HepG2 (cell line): ENCODE results near the gene RAPH1. TPM values are rescaled to one million over a fixed set of nuclear protein-coding genes. Genes with fewer than 3 reads are reported as not detected.

Experiments
- ATAC-seq: fragments of 200-7000 bp; cut with Tn5 transposase; 3 replicates; pipeline ENCODE4 v1.9.1; 2020; ENCODE audit warnings: mild to moderate bottlenecking, moderate library complexity
- BruUV-seq: library from RNA; stranded (reverse); fragments of 400-500 nt; replicated peaks from 2 replicates; lab custom pipeline; 2021; lab: Mats Ljungman, UMichigan
- CTCF ChIA-PET: fragments of 300-600 bp; formaldehyde crosslinking; extraction: SDS; loops from one replicate; lab custom pipeline; 2021; ENCODE audit warnings: low total read pairs, inconsistent platforms, low intra/inter-chr PET ratio; lab: Yijun Ruan, JAX
- POLR2A ChIA-PET: fragments of 350-600 bp; sonication (Branson Sonifier 250); formaldehyde crosslinking; loops from one replicate; lab custom pipeline; 2020; ENCODE audit warnings: antibody characterized with exemption, inconsistent platforms; lab: Yijun Ruan, JAX
- DNase-seq: peaks from one replicate; pipeline ENCODE4 v3.0.0-alpha.2; 2015; ENCODE audit warnings: low spot score
- FAIRE-seq: peaks from 3 replicates; lab custom pipeline; 2011; peaks lifted over from hg19 to GRCh38; lab: Jason Lieb, UNC
- H2AFZ ChIP-seq: one replicate; pipeline ENCODE4 v1.6.1; 2011; ENCODE audit warnings: low read length, inconsistent platforms
- H3K27ac ChIP-seq: fragments of 300-600 bp; 3 replicates; pipeline ENCODE4 v1.8.0; 2011; ENCODE audit warnings: mixed run types, mild to moderate bottlenecking, mixed read lengths, low read length, inconsistent platforms; ENCODE audit not compliant: insufficient read depth; ENCODE audit errors: extremely low read length
- H3K27me3 ChIP-seq, 2 experiments: fragments of 200-600 bp in 1 of 2; 2 replicates in 1 of 2; 3 replicates in 1 of 2; pipeline versions ENCODE4 v1.6.0 to v1.8.0; 2011; ENCODE audit warnings: low read length in 2 of 2, mild to moderate bottlenecking in 2 of 2, moderate library complexity in 2 of 2, inconsistent platforms in 1 of 2; ENCODE audit not compliant: insufficient read depth in 2 of 2, control insufficient read depth in 1 of 2
- H3K36me3 ChIP-seq, 2 experiments: fragments of 200-600 bp in 1 of 2; replicated peaks in 1 of 2; 2 replicates in 1 of 2; 3 replicates in 1 of 2; pipeline versions ENCODE4 v1.5.1 to v1.8.0; 2011; ENCODE audit warnings: low read length in 2 of 2, inconsistent platforms in 1 of 2; ENCODE audit not compliant: insufficient read depth in 2 of 2, control insufficient read depth in 1 of 2
- H3K4me1 ChIP-seq: 2 replicates; pipeline ENCODE4 v1.5.1; 2012; ENCODE audit warnings: low read length, inconsistent platforms; ENCODE audit not compliant: insufficient read depth
- H3K4me2 ChIP-seq: 2 replicates; pipeline ENCODE4 v1.6.0; 2011; ENCODE audit warnings: low read depth, low read length, inconsistent platforms
- H3K4me3 ChIP-seq, 3 experiments: fragments of 200-600 bp in 1 of 3; sonication (generic), shearing (Covaris generic) in 1 of 3; replicated peaks in 1 of 3; 2 replicates each; pipeline ENCODE4 v1.5.1; 2011 to 2016; ENCODE audit warnings: low read length in 3 of 3, inconsistent platforms in 2 of 3, low read depth in 2 of 3, mild to moderate bottlenecking in 2 of 3, control low read depth in 1 of 3, mixed read lengths in 1 of 3; ENCODE audit not compliant: insufficient read depth in 1 of 3
- H3K79me2 ChIP-seq: one replicate; pipeline ENCODE4 v1.6.1; 2011; ENCODE audit warnings: low read length, inconsistent platforms; ENCODE audit not compliant: insufficient read depth
- H3K9ac ChIP-seq: 2 replicates; pipeline ENCODE4 v1.6.0; 2011; ENCODE audit warnings: mild to moderate bottlenecking, low read depth, low read length, inconsistent platforms; ENCODE audit not compliant: insufficient read depth
- H3K9me3 ChIP-seq: 2 replicates; pipeline ENCODE4 v1.5.1; 2012; ENCODE audit warnings: mild to moderate bottlenecking, low read length
- H4K20me1 ChIP-seq: 2 replicates; pipeline ENCODE4 v1.6.0; 2011; ENCODE audit warnings: inconsistent platforms, mild to moderate bottlenecking, low read length, moderate library complexity; ENCODE audit not compliant: insufficient read depth
- BCLAF1 ChIP-seq: fragments of 450-650 bp; IDR thresholded peaks from 2 replicates; pipeline ENCODE4 v1.6.1; 2017; ENCODE audit warnings: mild to moderate bottlenecking
- BORCS8-MEF2B ChIP-seq: sonication (generic); formaldehyde crosslinking; IDR thresholded peaks from 2 replicates; pipeline ENCODE4 v1.8.0; 2022; ENCODE audit warnings: mild to moderate bottlenecking, missing genetic modification reagents
- E2F2 ChIP-seq: sonication (generic); formaldehyde crosslinking; IDR thresholded peaks from 2 replicates; pipeline ENCODE4 v1.4.0; 2020; ENCODE audit warnings: missing genetic modification reagents, borderline replicate concordance
- HNRNPL ChIP-seq: fragments of 200-400 bp; formaldehyde crosslinking; IDR thresholded peaks from 2 replicates; pipeline ENCODE4 v1.6.1; 2017; ENCODE audit warnings: mild to moderate bottlenecking, low read depth, low read length
- PRDM10 ChIP-seq: sonication (generic); formaldehyde crosslinking; IDR thresholded peaks from 2 replicates; pipeline ENCODE4 v1.4.0; 2020; ENCODE audit warnings: low read depth, missing genetic modification reagents
- SCMH1 ChIP-seq: sonication (generic); formaldehyde crosslinking; IDR thresholded peaks from 2 replicates; pipeline ENCODE4 v1.9.0; 2021; ENCODE audit warnings: missing genetic modification reagents, mild to moderate bottlenecking, borderline replicate concordance
- STAT5B ChIP-seq: sonication (generic); formaldehyde crosslinking; IDR thresholded peaks from 2 replicates; pipeline ENCODE4 v1.4.0; 2020; ENCODE audit warnings: missing genetic modification reagents
- ZMAT3 ChIP-seq: sonication (generic); formaldehyde crosslinking; conservative IDR thresholded peaks from 2 replicates; pipeline ENCODE4 v1.7.0; 2021; ENCODE audit warnings: missing genetic modification reagents
- ZNF12 ChIP-seq: sonication (generic); formaldehyde crosslinking; IDR thresholded peaks from 2 replicates; pipeline ENCODE4 v1.5.0; 2020; ENCODE audit warnings: missing genetic modification reagents
- ZNF124 ChIP-seq: sonication (generic); formaldehyde crosslinking; IDR thresholded peaks from 2 replicates; pipeline ENCODE4 v1.4.0; 2020; ENCODE audit warnings: missing genetic modification reagents
- ZNF260 ChIP-seq: sonication (generic); formaldehyde crosslinking; IDR thresholded peaks from 2 replicates; pipeline ENCODE4 v1.4.0; 2020; ENCODE audit warnings: missing genetic modification reagents, low read depth, mild to moderate bottlenecking, borderline replicate concordance
- ZNF33B ChIP-seq: sonication (generic); formaldehyde crosslinking; IDR thresholded peaks from 2 replicates; pipeline ENCODE4 v1.5.1; 2020; ENCODE audit warnings: mild to moderate bottlenecking, missing genetic modification reagents
- ZNF414 ChIP-seq: sonication (generic); formaldehyde crosslinking; IDR thresholded peaks from 2 replicates; pipeline ENCODE4 v1.5.0; 2020; ENCODE audit warnings: missing genetic modification reagents
- ZNF800 ChIP-seq: sonication (generic); formaldehyde crosslinking; IDR thresholded peaks from 2 replicates; pipeline ENCODE4 v1.4.0; 2020; ENCODE audit warnings: missing genetic modification reagents
- ZNF83 ChIP-seq: sonication (generic); formaldehyde crosslinking; IDR thresholded peaks from 2 replicates; pipeline ENCODE4 v1.4.0; 2020; ENCODE audit warnings: missing genetic modification reagents, mild to moderate bottlenecking, borderline replicate concordance
- WGBS: methylation state at CpG from one replicate; pipeline ENCODE4 v1.1.6; 2017; ENCODE audit warnings: low lambda C conversion rate; 5-methylcytosine and 5-hydroxymethylcytosine counted together
- in situ Hi-C: cut with HindIII; loops from 2 replicates; pipeline ENCODE4 v1.10.0; 2017; ENCODE audit warnings: low pct_unique_long_range_greater_than_20kb; ENCODE audit not compliant: extremely low pct_ligation_motif_present
- intact Hi-C: fragments of 100-400 bp; cut with micrococcal nuclease; formaldehyde crosslinking; loops from one replicate; pipeline ENCODE4 v1.10.0; 2022; ENCODE audit not compliant: unreplicated experiment
- polyA plus RNA-seq, 8 experiments: library from polyadenylated mRNA; depleted of rRNA in 3 of 8; stranded (reverse) in 7 of 8; unstranded in 1 of 8; fragments of >200 nt; fragmentation: Illumina TruSeq in 4 of 8; extraction: Trizol in 4 of 8; gene quantifications; 2 replicates each; pipeline versions ENCODE4 v1.2.1 to v1.2.3, GENCODE V29; 2011 to 2016; ENCODE audit warnings: low read depth in 4 of 8, missing spikeins in 1 of 8, mixed read lengths in 1 of 8; ENCODE audit not compliant: insufficient read depth in 1 of 8
- total RNA-seq, 5 experiments: library from RNA; depleted of rRNA; stranded (reverse); fragments of >200 nt; fragmentation: Illumina TruSeq; extraction: Trizol; gene quantifications; 2 replicates each; pipeline ENCODE4 v1.2.3, GENCODE V29; 2016; ENCODE audit warnings: low read depth in 1 of 5

The RAPH1 gene
- total and polyA plus RNA-seq, 2 of the 13 experiments (the other 11 are each of a cell fraction or from before 2014, with no cell fraction given), result 5.3 to 6.7 TPM

- no peak overlapping the region for H3K4me2 ChIP-seq
- H3K4me1 ChIP-seq, result peaks cover 14% of the 10 kb centered on the region; the same call in 1 of the 2 replicates
- no peaks in the 10 kb centered on the region for H3K79me2 ChIP-seq
- H3K27me3 ChIP-seq, result no peaks in the 10 kb centered on the region
- ATAC-seq (no peak), FAIRE-seq (no peak), DNase-seq (no peak)
- in situ Hi-C loops, result no loop called here
- H3K27ac ChIP-seq, result no peak overlapping the region
- CTCF ChIA-PET, result no interaction called here
- BruUV-seq, result no TSS peak
- no peak overlapping the region for H2AFZ ChIP-seq
- no peak overlapping the region for H3K9ac ChIP-seq
- H3K36me3 ChIP-seq, result peaks cover 15 to 64% of the 10 kb centered on the region in 2 experiments
- POLR2A ChIA-PET, result no interaction called here
- no peaks in the 10 kb centered on the region for H4K20me1 ChIP-seq
- intact Hi-C loops, result no loop called here
- no peaks in the 10 kb centered on the region for H3K9me3 ChIP-seq
- WGBS, result 95% methylated on average over 5 of the region's 5 CpGs
- H3K4me3 ChIP-seq, result no peak overlapping the region
- no peak for TF ChIP-seq HNRNPL
- no peak for TF ChIP-seq ZNF800 (CRISPR knock-in tag)
- TF ChIP-seq PRDM10 (CRISPR knock-in tag), result no peak
- TF ChIP-seq BORCS8-MEF2B (CRISPR knock-in tag), result no peak
- no peak for TF ChIP-seq ZMAT3 (CRISPR knock-in tag)
- TF ChIP-seq SCMH1, result no peak
- TF ChIP-seq ZNF124, result no peak
- TF ChIP-seq E2F2 (CRISPR knock-in tag), result no peak
- TF ChIP-seq ZNF260 (CRISPR knock-in tag), result no peak
- no peak for TF ChIP-seq ZNF33B (CRISPR knock-in tag)
- TF ChIP-seq STAT5B (CRISPR knock-in tag), result no peak
- no peak for TF ChIP-seq BCLAF1
- no peak for TF ChIP-seq ZNF414
- no peak for TF ChIP-seq ZNF12 (CRISPR knock-in tag)
- TF ChIP-seq ZNF83, result no peak
Measured at GRCh38 chr2:203442463-203442862, 92.6 kb downstream of the RAPH1 start.
